ENCODE data around the gene PSME3.

Gene PSME3

GRCh38 chr17:42817866-42818265, 15.3 kb upstream of the PSME3 start:
- DNase-seq (ENCODE audit: low read depth): peak; percentile 77

- DNase-seq (ENCODE audit: low read depth): no peak
Measured at GRCh38 chr17:42818379-42818778, 14.8 kb upstream of the PSME3 start.

- DNase-seq (ENCODE audit: low read depth): no peak
Measured at GRCh38 chr17:42819939-42820535, 13.2 kb upstream of the PSME3 start.

GRCh38 chr17:42821176-42821575, 12.0 kb upstream of the PSME3 start:
- no peak for DNase-seq (ENCODE audit: low read depth)

GRCh38 chr17:42827472-42827871, 5.7 kb upstream of the PSME3 start:
- DNase-seq (ENCODE audit: low read depth): no peak

- DNase-seq (ENCODE audit: low read depth): no peak
Measured at GRCh38 chr17:42830971-42831370, 2.2 kb upstream of the PSME3 start.

GRCh38 chr17:42832213-42832933, 824 bp upstream of the PSME3 start:
- DNase-seq (ENCODE audit: low read depth): no peak

GRCh38 chr17:42833767-42834422, 698 bp downstream of the PSME3 start:
- no peak for DNase-seq (ENCODE audit: low read depth)

GRCh38 chr17:42835732-42836131, 2.5 kb downstream of the PSME3 start:
- DNase-seq (ENCODE audit: low read depth): no peak

- DNase-seq (ENCODE audit: low read depth): no peak
Measured at GRCh38 chr17:42841975-42842685, 8.9 kb downstream of the PSME3 start.

- no peak for DNase-seq (ENCODE audit: low read depth)
Measured at GRCh38 chr17:42843358-42843934, 10.2 kb downstream of the PSME3 start.

- DNase-seq (ENCODE audit: low read depth): no peak
Measured at GRCh38 chr17:42844271-42844670, 11.1 kb downstream of the PSME3 start, which contains the start of gene AOC2. TSS of gene AOC2 (plus strand) at chr17:42844580. CDS start at chr17:42844627, 47 bp downstream.

GRCh38 chr17:42844761-42845555, 11.8 kb downstream of the PSME3 start:
- no peak for DNase-seq (ENCODE audit: low read depth)

- no peak for DNase-seq (ENCODE audit: low read depth)
Measured at GRCh38 chr17:42845556-42845917, 12.3 kb downstream of the PSME3 start.

- DNase-seq (ENCODE audit: low read depth): no peak
Measured at GRCh38 chr17:42845918-42846593, 12.9 kb downstream of the PSME3 start.

GRCh38 chr17:42846594-42847280, 13.5 kb downstream of the PSME3 start:
- no peak for DNase-seq (ENCODE audit: low read depth)

GRCh38 chr17:42848093-42848492, 14.9 kb downstream of the PSME3 start:
- DNase-seq (ENCODE audit: low read depth): no peak

- no peak for DNase-seq (ENCODE audit: low read depth)
Measured at GRCh38 chr17:42849031-42849430, 15.8 kb downstream of the PSME3 start.

GRCh38 chr17:42849451-42850181, 16.4 kb downstream of the PSME3 start:
- DNase-seq (ENCODE audit: low read depth): no peak

- no peak for DNase-seq (ENCODE audit: low read depth)
Measured at GRCh38 chr17:42850954-42851353, 17.8 kb downstream of the PSME3 start, which contains the start of gene AOC3. TSS of gene AOC3 (plus strand) at chr17:42851199. CDS start at chr17:42851344, 145 bp downstream.
